Cardiac muscle cell (in vitro differentiated cells and primary cell): ENCODE measurements around the gene KTI12. TPM values are rescaled to one million over a fixed set of nuclear protein-coding genes. Genes with fewer than 3 reads are reported as not detected.

Experiments
- DNase-seq, 2 donors: peaks; one replicate each; pipeline versions ENCODE4 v3.0.0 to v3.0.0-alpha.2; 2010 to 2017; ENCODE audit warnings: low read depth in 1 of 2, low spot score in 1 of 2
- H3K27ac ChIP-seq: fragments of 200-600 bp; sonication (generic); 2 replicates; pipeline ENCODE4 v1.5.1; 2016
- H3K27me3 ChIP-seq: fragments of 200-600 bp; sonication (generic); 2 replicates; pipeline ENCODE4 v1.6.0; 2016; ENCODE audit warnings: control low read depth
- H3K36me3 ChIP-seq: fragments of 200-600 bp; sonication (generic); 2 replicates; pipeline ENCODE4 v1.5.1; 2016; ENCODE audit warnings: control low read depth
- H3K4me1 ChIP-seq: fragments of 200-600 bp; sonication (generic); 2 replicates; pipeline ENCODE4 v1.8.1; 2017; ENCODE audit warnings: low read depth, mild to moderate bottlenecking, mixed run types
- H3K4me3 ChIP-seq: fragments of 200-600 bp; sonication (generic); 2 replicates; pipeline ENCODE4 v1.5.1; 2016; ENCODE audit warnings: mild to moderate bottlenecking
- H3K9me3 ChIP-seq: fragments of 200-600 bp; sonication (generic); 2 replicates; pipeline ENCODE4 v1.5.1; 2017; ENCODE audit warnings: low read depth, mild to moderate bottlenecking, control low read depth
- polyA plus RNA-seq: library from polyadenylated mRNA; unstranded; fragments of >200 nt; fragmentation: Nextera tagmentation; extraction: Ambion mirVana; gene quantifications from 2 replicates; pipeline ENCODE4 v1.2.1, GENCODE V29; 2016
- total RNA-seq: library from RNA; depleted of rRNA; stranded (reverse); fragments of >200 nt; gene quantifications from 2 replicates; pipeline ENCODE4 v1.2.3, GENCODE V29; 2016
- TF ChIP-seq, protein P1 (sequence below): IDR thresholded peaks from 2 replicates; pipeline ENCODE4 v1.5.1; 2012; ENCODE audit warnings: low read depth, mild to moderate bottlenecking, low read length

Gene KTI12
- total and polyA plus RNA-seq, 2 experiments from 2014 or later, result 6.6 to 11.9 TPM

DNA sequence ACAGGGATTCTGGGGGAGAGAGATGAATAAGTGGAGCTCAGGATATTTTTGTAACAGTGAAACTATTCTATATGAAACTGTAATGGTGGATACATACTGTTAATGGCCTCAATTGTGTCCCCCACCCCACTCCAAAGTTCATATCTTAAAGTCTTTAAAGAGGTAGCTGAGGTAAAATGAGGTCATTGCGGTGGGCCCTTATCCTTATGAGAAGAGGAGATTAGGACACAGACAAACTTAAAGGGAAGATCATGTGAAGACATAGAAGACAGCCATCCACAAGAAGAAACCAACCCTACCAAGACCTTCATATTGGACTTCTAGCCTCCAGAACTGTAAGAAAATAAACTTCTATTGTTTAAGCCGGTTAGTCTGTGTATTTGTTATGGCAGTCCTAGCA lies 11.6 kb upstream of the KTI12 start:
- no peak for DNase-seq
- Histone ChIP-seq H3K9me3 (no peaks in the 10 kb centered on the region), H3K27ac (no peak overlapping the region), H3K4me1 (no peaks in the 10 kb centered on the region), H3K27me3 (no peaks in the 10 kb centered on the region), H3K4me3 (no peak overlapping the region), H3K36me3 (peaks cover 5% of the 10 kb centered on the region)
- TF ChIP-seq, protein P1, sequence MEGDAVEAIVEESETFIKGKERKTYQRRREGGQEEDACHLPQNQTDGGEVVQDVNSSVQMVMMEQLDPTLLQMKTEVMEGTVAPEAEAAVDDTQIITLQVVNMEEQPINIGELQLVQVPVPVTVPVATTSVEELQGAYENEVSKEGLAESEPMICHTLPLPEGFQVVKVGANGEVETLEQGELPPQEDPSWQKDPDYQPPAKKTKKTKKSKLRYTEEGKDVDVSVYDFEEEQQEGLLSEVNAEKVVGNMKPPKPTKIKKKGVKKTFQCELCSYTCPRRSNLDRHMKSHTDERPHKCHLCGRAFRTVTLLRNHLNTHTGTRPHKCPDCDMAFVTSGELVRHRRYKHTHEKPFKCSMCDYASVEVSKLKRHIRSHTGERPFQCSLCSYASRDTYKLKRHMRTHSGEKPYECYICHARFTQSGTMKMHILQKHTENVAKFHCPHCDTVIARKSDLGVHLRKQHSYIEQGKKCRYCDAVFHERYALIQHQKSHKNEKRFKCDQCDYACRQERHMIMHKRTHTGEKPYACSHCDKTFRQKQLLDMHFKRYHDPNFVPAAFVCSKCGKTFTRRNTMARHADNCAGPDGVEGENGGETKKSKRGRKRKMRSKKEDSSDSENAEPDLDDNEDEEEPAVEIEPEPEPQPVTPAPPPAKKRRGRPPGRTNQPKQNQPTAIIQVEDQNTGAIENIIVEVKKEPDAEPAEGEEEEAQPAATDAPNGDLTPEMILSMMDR, result no peak

GRCh38 chr1:52041551-52042185 lies 8.1 kb upstream of the KTI12 start:
- H3K36me3 ChIP-seq, result peaks cover 7% of the 10 kb centered on the region
- no peak for DNase-seq
- no peaks in the 10 kb centered on the region for H3K4me1 ChIP-seq
- TF ChIP-seq, protein P1, result no peak
- H3K27me3 ChIP-seq, result no peaks in the 10 kb centered on the region
- H3K4me3 ChIP-seq, result no peak overlapping the region
- no peaks in the 10 kb centered on the region for H3K9me3 ChIP-seq
- no peak overlapping the region for H3K27ac ChIP-seq

DNA sequence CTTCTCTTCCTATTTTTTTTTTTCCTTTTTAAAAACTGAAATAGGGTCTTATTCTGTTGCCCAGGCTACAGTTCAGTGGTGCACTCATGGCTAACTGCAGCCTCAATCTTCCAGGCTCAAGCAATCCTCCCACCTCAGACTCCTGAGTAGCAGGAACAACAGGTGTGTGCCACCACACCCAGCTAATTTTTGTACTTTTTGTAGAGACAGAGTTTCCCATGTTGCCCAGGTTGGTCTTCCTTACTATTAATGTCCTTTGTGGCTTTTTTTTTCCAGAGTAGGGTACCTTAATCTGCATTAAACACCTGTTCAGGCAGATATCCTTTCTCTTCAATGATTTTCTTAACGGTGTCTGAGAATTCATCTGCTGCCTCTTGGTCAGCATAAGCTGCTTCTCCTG lies 4.3 kb upstream of the KTI12 start:
- Histone ChIP-seq H3K27ac (no peak overlapping the region), H3K9me3 (no peaks in the 10 kb centered on the region), H3K4me1 (no peaks in the 10 kb centered on the region), H3K4me3 (no peak overlapping the region), H3K36me3 (peaks cover 7% of the 10 kb centered on the region), H3K27me3 (no peaks in the 10 kb centered on the region)
- TF ChIP-seq, protein P1, result no peak
- DNase-seq, result no peak

DNA sequence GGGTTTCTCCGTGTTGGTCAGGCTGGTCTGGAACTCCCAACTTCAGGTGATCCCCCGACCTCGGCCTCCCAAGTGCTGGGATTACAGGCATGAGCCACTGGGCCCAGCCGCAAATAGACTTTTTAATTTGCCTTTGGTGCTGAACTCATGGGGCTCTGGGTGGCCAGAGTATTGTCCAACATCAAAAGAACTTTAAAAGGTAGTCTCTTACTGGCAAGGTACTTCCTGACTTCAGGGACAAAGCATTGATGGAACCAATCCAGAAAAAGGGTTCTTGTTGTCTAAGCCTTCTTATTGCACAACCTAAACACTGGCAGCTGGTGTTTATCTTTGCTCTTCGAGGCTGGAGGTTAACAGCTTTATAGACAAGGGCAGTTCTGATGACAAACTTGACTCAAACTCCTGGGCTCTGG lies 3.8 kb upstream of the KTI12 start:
- H3K4me3 ChIP-seq, result no peak overlapping the region
- DNase-seq, result peak in 1 of 2 donors; percentile 58
- TF ChIP-seq, protein P1, result no peak
- H3K27me3 ChIP-seq, result no peaks in the 10 kb centered on the region
- peaks cover 4% of the 10 kb centered on the region for H3K4me1 ChIP-seq
- no peak overlapping the region for H3K27ac ChIP-seq
- H3K36me3 ChIP-seq, result peaks cover 7% of the 10 kb centered on the region
- no peaks in the 10 kb centered on the region for H3K9me3 ChIP-seq

DNA sequence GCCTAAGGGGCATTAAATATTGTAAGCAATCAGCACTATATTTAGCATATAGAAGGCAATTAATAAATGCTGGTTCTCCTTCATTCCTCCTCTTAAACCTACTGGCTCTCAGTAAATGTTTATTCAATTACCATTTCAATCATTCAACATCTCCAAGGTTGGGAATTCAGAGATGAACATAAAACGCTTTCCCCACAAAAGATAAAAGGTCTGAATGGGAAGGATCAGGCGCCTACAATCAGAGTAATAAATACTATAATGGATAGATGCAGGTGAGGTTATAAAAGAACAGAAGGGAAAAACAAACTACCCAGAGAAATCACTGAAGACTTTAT lies 407 bp upstream of the KTI12 start:
- Histone ChIP-seq H3K36me3 (no peaks in the 10 kb centered on the region), H3K4me3 (peak overlapping the region; percentile 81), H3K27ac (peak overlapping the region; percentile 79), H3K4me1 (peaks cover 13% of the 10 kb centered on the region), H3K27me3 (no peaks in the 10 kb centered on the region), H3K9me3 (no peaks in the 10 kb centered on the region)
- DNase-seq, result no peak
- TF ChIP-seq, protein P1, result no peak
